GM19452 (cell line): ENCODE results near the gene CNTNAP2.
"Not testable (repeated sequence)": the region's sequence is repeated elsewhere in the genome, so short reads cannot be mapped to it uniquely, and the experiment has no call there.

Experiments used
- ATAC-seq: cut with Tn5 transposase; IDR thresholded peaks from one replicate; pipeline ENCODE4 v1.9.1; 2021; ENCODE audit not compliant: unreplicated experiment

The CNTNAP2 gene

GRCh38 chr7:147586526-147586925 is 1469.9 kb downstream of the CNTNAP2 start:
- ATAC-seq, result no peak

- no peak for ATAC-seq
Observed at GRCh38 chr7:147593271-147594057, 1476.9 kb downstream of the CNTNAP2 start.

- no peak for ATAC-seq
Observed at GRCh38 chr7:147595042-147595441, 1478.4 kb downstream of the CNTNAP2 start.

- ATAC-seq, result not testable (repeated sequence)
Observed at GRCh38 chr7:147598687-147599086, 1482.1 kb downstream of the CNTNAP2 start.

DNA sequence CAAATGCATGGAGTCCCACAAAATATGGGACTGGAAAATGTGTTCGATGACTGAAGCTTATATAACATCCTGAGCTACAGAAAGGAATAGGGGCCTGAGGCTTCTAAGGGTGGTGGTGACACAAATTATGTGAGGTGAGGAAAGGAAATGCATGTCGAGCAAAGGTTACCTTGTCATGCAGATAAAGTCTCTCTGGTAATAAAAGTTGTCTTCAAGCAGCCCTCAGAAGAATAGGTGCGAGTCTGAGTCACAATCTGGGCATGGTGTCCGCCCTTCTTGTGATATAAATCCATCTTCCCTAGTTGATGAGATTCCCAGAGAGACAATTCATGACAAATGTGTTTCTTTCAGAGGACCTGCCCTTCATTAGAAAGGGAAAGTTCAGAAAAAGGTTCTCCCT is 1488.7 kb downstream of the CNTNAP2 start:
- ATAC-seq, result no peak

- no peak for ATAC-seq
Observed at GRCh38 chr7:147607157-147607800, 1490.7 kb downstream of the CNTNAP2 start.

DNA sequence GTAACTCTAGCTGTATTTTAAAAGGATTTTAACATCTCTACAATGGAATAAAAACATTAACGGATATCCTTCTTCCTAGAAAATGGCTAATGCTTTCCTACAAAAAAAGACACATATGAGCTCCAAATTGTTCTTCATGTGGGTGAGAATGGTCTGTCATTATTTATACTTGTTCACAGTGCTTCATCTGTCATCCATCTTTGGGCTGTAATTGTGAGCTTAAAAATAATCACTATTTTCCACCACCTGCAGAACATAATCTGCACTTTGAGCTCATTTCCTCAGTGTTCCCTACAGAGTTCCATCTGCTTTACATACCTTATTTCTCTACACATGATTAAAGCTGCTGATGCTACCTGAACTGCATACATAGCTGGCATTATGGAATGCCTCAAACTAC is 1494.8 kb downstream of the CNTNAP2 start:
- ATAC-seq, result no peak

DNA sequence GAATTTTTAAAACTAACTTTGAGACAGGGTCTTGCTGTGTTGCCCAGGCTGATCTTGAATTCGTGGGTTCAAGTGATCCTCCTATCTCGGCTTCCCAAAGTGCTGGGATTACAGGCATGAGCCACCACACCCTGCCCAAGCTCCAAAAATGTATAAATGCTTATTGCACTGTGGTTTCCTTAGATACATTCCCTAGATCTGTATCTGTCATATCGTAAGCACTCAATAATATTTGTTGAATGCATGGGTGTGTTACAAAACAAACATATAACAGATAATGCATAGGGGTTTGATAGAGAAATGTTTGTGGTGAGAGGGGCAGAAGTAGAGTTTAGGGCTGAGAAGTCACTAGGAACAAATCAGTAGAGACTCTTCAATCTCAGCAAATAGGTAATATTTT is 1518.7 kb downstream of the CNTNAP2 start:
- ATAC-seq, result no peak

- no peak for ATAC-seq
Observed at GRCh38 chr7:147636553-147636952, 1520.0 kb downstream of the CNTNAP2 start.

DNA sequence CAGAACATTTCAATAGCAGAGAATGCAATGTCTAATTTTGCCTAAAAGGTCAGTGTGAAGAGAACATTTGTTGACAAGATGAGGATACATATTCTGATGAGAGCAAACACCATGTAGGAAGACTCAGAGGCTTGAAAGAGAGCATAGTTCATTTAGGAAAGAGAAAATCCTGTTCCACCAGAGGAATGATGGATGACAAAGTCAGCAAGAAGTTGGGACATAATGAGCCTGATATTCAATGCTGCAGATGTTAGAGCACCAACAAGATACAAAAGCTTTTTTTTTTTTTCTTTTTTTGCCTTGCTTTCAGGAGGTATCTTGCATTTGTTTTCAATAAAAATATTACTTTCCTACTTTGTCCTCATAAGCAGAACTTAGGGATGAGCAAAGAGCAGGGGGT is 1522.0 kb downstream of the CNTNAP2 start:
- no peak for ATAC-seq

DNA sequence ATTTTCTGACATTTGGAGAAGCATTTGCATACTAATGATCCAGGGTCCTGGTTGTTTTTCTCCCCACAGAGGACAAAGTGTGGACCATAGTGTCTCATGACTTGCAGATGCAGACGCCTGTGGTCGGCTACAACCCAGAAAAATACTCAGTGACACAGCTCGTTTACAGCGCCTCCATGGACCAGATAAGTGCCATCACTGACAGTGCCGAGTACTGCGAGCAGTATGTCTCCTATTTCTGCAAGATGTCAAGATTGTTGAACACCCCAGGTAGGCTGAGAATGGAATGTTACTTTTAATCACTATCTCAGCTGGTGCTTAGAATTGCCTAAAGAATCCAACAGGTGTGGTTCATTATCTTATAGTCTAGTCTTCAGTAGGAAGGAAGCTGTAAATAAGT is 1522.4 kb downstream of the CNTNAP2 start:
- no peak for ATAC-seq

- ATAC-seq, result no peak
Observed at GRCh38 chr7:147639751-147640150, 1523.2 kb downstream of the CNTNAP2 start.

GRCh38 chr7:147640821-147641220 is 1524.2 kb downstream of the CNTNAP2 start:
- no peak for ATAC-seq

DNA sequence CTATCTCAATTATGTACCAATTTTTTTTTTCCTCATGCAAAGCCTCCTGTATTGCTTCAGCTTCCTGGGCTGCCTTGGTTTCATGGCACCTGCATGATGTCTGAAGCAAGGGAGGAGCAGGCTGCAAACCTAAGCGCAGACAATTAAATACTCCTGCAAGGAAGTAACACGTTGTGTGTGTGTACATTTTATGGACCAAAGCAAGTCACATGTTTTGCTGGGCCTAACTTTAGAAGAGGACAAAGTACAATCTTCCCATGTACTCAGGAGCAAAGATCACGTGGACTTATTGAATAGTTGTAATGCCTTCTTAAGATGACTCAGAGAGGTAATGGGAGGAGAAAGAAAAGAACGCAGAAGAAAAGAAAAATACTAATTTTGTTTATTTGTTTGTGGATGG is 1530.0 kb downstream of the CNTNAP2 start:
- ATAC-seq, result no peak

DNA sequence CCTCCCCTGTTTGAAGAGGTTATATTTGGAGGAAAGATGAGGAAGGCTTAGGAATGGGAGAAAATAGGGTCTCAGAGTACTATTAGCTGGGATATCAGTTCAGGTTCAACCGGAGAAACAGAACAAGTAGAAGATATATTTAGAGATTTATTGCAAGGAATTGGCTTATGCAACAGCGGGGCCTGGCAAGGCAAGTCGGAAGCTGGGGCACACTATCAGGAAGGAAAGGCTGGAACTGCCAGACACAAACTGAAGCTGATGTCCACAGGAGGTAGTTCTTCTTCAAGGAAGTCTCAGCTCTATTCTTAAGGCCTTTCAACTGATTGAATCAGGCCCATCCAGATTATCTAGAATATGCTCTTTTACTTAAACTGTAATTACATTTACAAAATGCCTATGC is 1534.4 kb downstream of the CNTNAP2 start:
- no peak for ATAC-seq

DNA sequence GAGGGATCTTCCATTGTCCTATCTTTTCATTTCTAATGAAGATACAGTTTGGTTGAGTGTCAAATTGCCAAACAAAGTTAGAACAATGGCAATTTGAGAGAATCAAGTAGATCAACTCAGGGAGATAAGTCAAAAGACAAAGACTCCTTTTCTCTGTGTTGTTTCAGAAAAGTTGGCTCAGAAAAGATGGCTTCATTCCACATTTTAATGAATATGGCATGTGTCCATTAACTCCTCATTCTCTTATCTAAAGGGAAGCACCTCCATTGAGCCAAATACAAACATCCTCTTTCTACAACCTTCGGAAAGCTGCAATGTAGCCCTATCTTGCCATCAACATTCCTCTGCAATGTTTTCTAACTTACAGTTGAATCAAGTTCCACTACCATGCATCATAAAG is 1535.0 kb downstream of the CNTNAP2 start:
- no peak for ATAC-seq

DNA sequence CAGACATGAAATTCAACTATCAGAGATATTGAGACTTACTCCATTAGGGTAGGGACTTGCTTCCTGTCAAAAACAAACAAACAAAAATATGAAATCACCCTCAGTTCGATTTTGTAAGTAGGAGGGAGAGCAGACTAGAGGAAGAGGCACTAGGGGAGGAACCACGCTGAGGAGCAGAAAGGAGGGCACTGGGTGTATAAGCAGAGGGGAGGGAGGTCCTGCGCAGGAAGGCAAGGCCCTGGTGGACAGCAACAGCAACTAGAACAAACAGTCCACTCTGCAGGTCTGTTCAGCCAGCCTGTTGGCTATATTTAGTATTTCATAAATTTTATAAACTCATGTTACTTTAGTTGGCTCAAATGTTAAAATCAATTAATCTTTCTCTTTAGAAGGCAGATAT is 1536.9 kb downstream of the CNTNAP2 start:
- ATAC-seq, result no peak

DNA sequence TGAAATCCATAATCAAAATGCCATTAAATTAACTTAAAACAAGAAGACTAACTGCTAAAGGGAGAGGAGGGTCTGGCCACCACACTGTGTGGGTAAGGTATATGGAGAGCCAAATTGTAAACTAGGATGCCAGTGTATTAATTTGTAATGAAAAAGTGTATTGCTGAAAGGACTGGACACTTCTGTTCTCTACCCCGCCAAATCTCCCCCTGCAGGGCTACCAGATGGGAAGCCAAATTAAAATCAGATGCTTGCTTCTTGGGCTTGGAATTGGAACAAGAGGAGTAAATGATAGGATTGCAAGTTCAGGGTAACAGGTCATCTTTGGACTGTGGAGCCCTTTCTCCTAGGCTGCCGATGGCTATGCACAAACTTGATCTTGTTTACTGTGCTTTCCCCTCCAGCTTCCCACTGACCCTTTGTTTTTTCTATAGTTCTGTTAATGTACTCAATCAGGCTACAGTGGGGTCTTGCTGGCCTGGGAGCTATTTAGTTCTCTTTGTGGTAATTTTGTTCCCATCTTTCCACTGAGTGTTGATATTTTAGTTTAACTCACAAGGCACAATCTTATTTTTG is 1541.9 kb downstream of the CNTNAP2 start:
- no peak for ATAC-seq

GRCh38 chr7:147659036-147659995 is 1542.7 kb downstream of the CNTNAP2 start:
- ATAC-seq, result no peak

GRCh38 chr7:147664541-147664940 is 1547.9 kb downstream of the CNTNAP2 start:
- no peak for ATAC-seq

GRCh38 chr7:147670759-147671158 is 1554.2 kb downstream of the CNTNAP2 start:
- no peak for ATAC-seq
